ENCODE data around the gene ALPG.

The ALPG gene

GRCh38 chr2:232458051-232458660 is 51.5 kb downstream of the ALPG start:
- no peak for DNase-seq (ENCODE audit: low read depth in 2 of 2)

- DNase-seq (ENCODE audit: low read depth in 2 of 2) = no peak
These were observed 52.2 kb downstream of the ALPG start for GRCh38 chr2:232458661-232459418.

DNA sequence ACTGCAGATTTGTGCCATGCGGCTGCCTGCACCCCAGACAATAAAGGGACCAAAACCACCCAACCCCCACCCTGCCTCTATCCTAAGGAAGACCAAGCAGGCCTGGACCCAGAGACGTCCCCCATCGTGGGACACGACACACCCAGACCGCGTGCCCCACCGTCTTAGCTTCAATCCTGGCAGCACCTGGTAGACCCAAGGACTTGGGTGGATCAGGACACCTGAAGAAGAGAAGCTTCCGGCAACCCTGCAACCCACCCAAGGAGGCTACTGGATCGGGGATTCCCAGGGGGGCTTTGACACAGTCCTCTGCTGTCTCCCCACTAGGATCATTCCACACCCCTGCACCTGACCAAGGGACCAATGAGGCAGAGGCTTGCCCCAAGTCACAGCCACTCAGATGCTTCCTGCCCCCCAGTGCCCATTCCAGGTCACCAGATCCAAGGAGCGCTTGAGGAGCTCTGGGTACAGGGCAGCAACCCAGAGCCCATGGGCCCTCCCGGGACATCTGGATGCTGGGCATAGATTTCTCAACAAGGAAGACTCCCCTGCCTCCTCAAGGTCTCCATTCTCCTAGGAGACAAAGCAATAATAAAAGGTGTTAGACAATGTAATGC is 52.9 kb downstream of the ALPG start:
- DNase-seq (ENCODE audit: low read depth in 2 of 2) = no peak

DNA sequence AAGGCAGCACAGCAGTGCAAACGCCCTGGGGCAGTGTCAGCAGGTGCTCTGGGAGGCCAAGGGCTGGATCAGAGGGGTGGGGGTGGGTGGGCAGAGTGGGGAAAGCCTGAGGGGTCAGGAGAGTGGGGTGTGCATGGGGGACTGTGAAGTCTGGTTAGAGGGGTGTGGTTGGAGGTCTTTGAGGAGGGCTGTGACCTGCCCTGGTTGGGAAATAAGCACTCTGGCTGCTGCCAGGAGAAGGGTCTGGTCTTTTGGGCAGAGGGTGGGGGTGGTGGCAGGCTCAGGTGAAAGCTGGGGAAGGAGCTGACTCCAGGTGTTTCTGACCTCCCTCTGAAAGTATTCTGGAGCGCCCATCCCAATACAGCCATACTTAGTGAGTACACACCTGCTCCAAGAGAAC is 53.5 kb downstream of the ALPG start:
- no peak for DNase-seq (ENCODE audit: low read depth in 2 of 2)

All from stimulated activated CD8-positive, alpha-beta memory T cell treated with anti-CD3 and anti-CD28 coated beads, Interleukin-7, amount 100 ng/mL, for 1 hour (primary cell).